H9 (cell line): ENCODE measurements around the gene IL25. TPM values are rescaled to one million over a fixed set of nuclear protein-coding genes. Genes with fewer than 3 reads are reported as not detected.

Source experiments
- DNase-seq: peaks from one replicate; pipeline ENCODE4 v3.0.0-alpha.2; 2017
- H2AFZ ChIP-seq: one replicate; pipeline ENCODE4 v1.6.1; 2013; ENCODE audit warnings: mild to moderate bottlenecking, low read length, control low read depth, moderate library complexity
- H2AK5ac ChIP-seq: 2 replicates; pipeline ENCODE4 v1.6.1; 2013; ENCODE audit warnings: low read length, control low read depth, mixed read lengths; ENCODE audit not compliant: insufficient read length
- H2BK120ac ChIP-seq: one replicate; pipeline ENCODE4 v1.6.1; 2013; ENCODE audit warnings: low read depth, mild to moderate bottlenecking, low read length, control low read depth, inconsistent platforms; ENCODE audit not compliant: poor library complexity, severe bottlenecking
- H2BK12ac ChIP-seq: 2 replicates; pipeline ENCODE4 v1.6.1; 2013; ENCODE audit warnings: low read length, control low read depth, mixed read lengths, low read depth; ENCODE audit not compliant: insufficient read length
- H2BK15ac ChIP-seq: 2 replicates; pipeline ENCODE4 v1.6.1; 2013; ENCODE audit warnings: low read depth, low read length, control low read depth
- H2BK20ac ChIP-seq: one replicate; pipeline ENCODE4 v1.6.1; 2013; ENCODE audit warnings: low read depth, mild to moderate bottlenecking, low read length, control low read depth, inconsistent platforms; ENCODE audit not compliant: poor library complexity, severe bottlenecking
- H2BK5ac ChIP-seq: 2 replicates; pipeline ENCODE4 v1.6.1; 2013; ENCODE audit warnings: low read length, control low read depth, mixed read lengths; ENCODE audit not compliant: insufficient read length
- H3K14ac ChIP-seq: 2 replicates; pipeline ENCODE4 v1.6.1; 2013; ENCODE audit warnings: low read length, control low read depth; ENCODE audit not compliant: insufficient read depth
- H3K18ac ChIP-seq: 2 replicates; pipeline ENCODE4 v1.6.1; 2013; ENCODE audit warnings: low read depth, mild to moderate bottlenecking, mixed read lengths, low read length, control low read depth; ENCODE audit not compliant: insufficient read length
- H3K23ac ChIP-seq: 2 replicates; pipeline ENCODE4 v1.6.1; 2013; ENCODE audit warnings: low read length, control low read depth, mixed read lengths, low read depth; ENCODE audit not compliant: insufficient read length
- H3K23me2 ChIP-seq: 2 replicates; pipeline ENCODE4 v1.6.1; 2013; ENCODE audit warnings: low read depth, mild to moderate bottlenecking, mixed read lengths, low read length, control low read depth; ENCODE audit not compliant: insufficient read length, poor library complexity, severe bottlenecking
- H3K27ac ChIP-seq: 2 replicates; pipeline ENCODE4 v1.5.1; 2013; ENCODE audit warnings: low read length, control low read depth, mixed read lengths, low read depth; ENCODE audit not compliant: insufficient read length
- H3K27me3 ChIP-seq: 2 replicates; pipeline ENCODE4 v1.6.1; 2013; ENCODE audit warnings: low read length, control low read depth, inconsistent platforms; ENCODE audit not compliant: insufficient read depth
- H3K4ac ChIP-seq: 2 replicates; pipeline ENCODE4 v1.6.1; 2013; ENCODE audit warnings: low read depth, mild to moderate bottlenecking, control low read depth, inconsistent platforms, low read length, moderate library complexity
- H3K4me1 ChIP-seq: 2 replicates; pipeline ENCODE4 v1.6.1; 2013; ENCODE audit warnings: low read length, control low read depth, inconsistent platforms; ENCODE audit not compliant: insufficient read depth
- H3K4me2 ChIP-seq: 2 replicates; pipeline ENCODE4 v1.6.1; 2013; ENCODE audit warnings: low read length, control low read depth, mixed read lengths; ENCODE audit not compliant: insufficient read length, insufficient read depth
- H3K56ac ChIP-seq: 2 replicates; pipeline ENCODE4 v1.6.1; 2013; ENCODE audit warnings: low read depth, mild to moderate bottlenecking, mixed read lengths, low read length, control low read depth; ENCODE audit not compliant: insufficient read length
- H3K79me1 ChIP-seq: 2 replicates; pipeline ENCODE4 v1.6.1; 2013; ENCODE audit warnings: low read depth, mild to moderate bottlenecking, moderate library complexity, low read length, control low read depth, inconsistent platforms; ENCODE audit not compliant: insufficient read depth, poor library complexity, severe bottlenecking
- H3K79me2 ChIP-seq: 2 replicates; pipeline ENCODE4 v1.6.1; 2013; ENCODE audit warnings: low read length, control low read depth, inconsistent platforms; ENCODE audit not compliant: insufficient read depth
- H3K9ac ChIP-seq: 2 replicates; pipeline ENCODE4 v1.6.1; 2013; ENCODE audit warnings: low read length, control low read depth, mixed read lengths; ENCODE audit not compliant: insufficient read length; ENCODE audit errors: extremely low read depth
- H3K9me3 ChIP-seq: one replicate; pipeline ENCODE4 v1.6.1; 2013; ENCODE audit warnings: low read depth, low read length, inconsistent platforms; ENCODE audit not compliant: control insufficient read depth
- H3T11ph ChIP-seq: one replicate; pipeline ENCODE4 v1.6.1; 2013; ENCODE audit warnings: mild to moderate bottlenecking, low read length, control low read depth, inconsistent platforms
- H4K20me1 ChIP-seq: one replicate; pipeline ENCODE4 v1.6.1; 2013; ENCODE audit not compliant: control insufficient read depth, insufficient read length, insufficient read depth
- H4K5ac ChIP-seq: 2 replicates; pipeline ENCODE4 v1.6.1; 2013; ENCODE audit warnings: low read depth, mild to moderate bottlenecking, mixed read lengths, low read length, control low read depth; ENCODE audit not compliant: insufficient read length
- H4K8ac ChIP-seq: replicated peaks from 2 replicates; pipeline ENCODE4 v1.6.1; 2013; ENCODE audit warnings: low read length, control low read depth, mixed read lengths, low read depth; ENCODE audit not compliant: insufficient read length
- H4K91ac ChIP-seq: 2 replicates; pipeline ENCODE4 v1.6.1; 2013; ENCODE audit warnings: low read depth, mild to moderate bottlenecking, moderate library complexity, mixed read lengths, low read length, control low read depth; ENCODE audit not compliant: insufficient read length
- H3K27ac Mint-ChIP-seq, 3 experiments: 2 replicates in 2 of 3; 3 replicates in 1 of 3; pipeline ENCODE4 v1.8.0; 2020 to 2021; ENCODE audit warnings: mixed read lengths in 3 of 3, mild to moderate bottlenecking in 1 of 3, moderate library complexity in 1 of 3
- H3K27me3 Mint-ChIP-seq: 2 replicates; pipeline ENCODE4 v1.8.0; 2021; ENCODE audit warnings: low read depth, mild to moderate bottlenecking, moderate library complexity, mixed read lengths
- H3K36me3 Mint-ChIP-seq, 3 experiments: 2 replicates in 2 of 3; 3 replicates in 1 of 3; pipeline ENCODE4 v1.8.0; 2020 to 2021; ENCODE audit warnings: low read depth in 3 of 3, mixed read lengths in 3 of 3; ENCODE audit not compliant: insufficient read depth in 1 of 3
- H3K4me1 Mint-ChIP-seq, 2 experiments: 2 replicates each; pipeline ENCODE4 v1.8.0; 2020; ENCODE audit warnings: mixed read lengths in 2 of 2
- H3K4me3 Mint-ChIP-seq, 2 experiments: 2 replicates in 1 of 2; 3 replicates in 1 of 2; pipeline ENCODE4 v1.8.0; 2020 to 2021; ENCODE audit warnings: mild to moderate bottlenecking in 2 of 2, mixed read lengths in 2 of 2, moderate library complexity in 1 of 2
- H3K9me3 Mint-ChIP-seq, 2 experiments: 2 replicates in 1 of 2; 3 replicates in 1 of 2; pipeline ENCODE4 v1.8.0; 2020; ENCODE audit warnings: mild to moderate bottlenecking in 2 of 2, mixed read lengths in 2 of 2, moderate library complexity in 1 of 2
- WGBS: extraction: QIAGEN DNeasy Blood & Tissue Kit; methylation state at CpG from one replicate; pipeline ENCODE4 v1.1.7; 2013; ENCODE audit warnings: missing lambda C conversion rate, low lambda C conversion rate, mixed read lengths; ENCODE audit not compliant: insufficient read length; ENCODE audit errors: extremely low coverage; 5-methylcytosine and 5-hydroxymethylcytosine counted together
- total RNA-seq: library from RNA; stranded (reverse); gene quantifications from 2 replicates; pipeline ENCODE4 v1.2.1, GENCODE V29; 2021
- TF ChIP-seq, protein P1 (sequence below): fragments of 200-600 bp; sonication (generic); conservative IDR thresholded peaks from 3 replicates; pipeline ENCODE4 v1.8.0; 2021; ENCODE audit warnings: antibody characterized with exemption, mild to moderate bottlenecking

Gene IL25
- total RNA-seq, 1 experiment from 2014 or later: not detected

DNA sequence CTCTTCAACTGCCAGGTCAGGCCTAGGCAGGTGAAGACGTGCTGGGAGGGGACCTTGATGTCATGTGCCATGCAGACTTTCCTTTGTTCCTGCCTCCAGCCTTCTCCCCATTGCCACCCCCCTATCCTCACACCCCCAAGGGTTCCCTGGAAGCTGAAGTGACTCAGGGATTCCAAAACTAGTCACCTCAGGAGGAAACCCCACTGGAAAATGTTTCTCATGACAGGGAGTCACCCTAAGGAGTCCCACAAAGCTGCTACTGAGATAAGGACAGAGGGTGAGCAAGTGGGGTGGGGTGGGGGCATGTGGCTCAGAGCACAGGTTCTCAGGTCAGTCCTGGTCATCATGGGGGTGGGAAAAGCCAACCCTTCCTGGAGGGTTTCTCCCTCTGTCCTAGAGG, 2.4 kb upstream of the IL25 start:
- H2BK12ac ChIP-seq: no peak overlapping the region
- no peaks in the 10 kb centered on the region for H3K79me1 ChIP-seq
- Mint-ChIP-seq H3K4me1 (peaks cover 9 to 10% of the 10 kb centered on the region in 2 experiments), H3K9me3 (0 out of 5 replicates have a peak, but pooled peaks cover 0 to 2% of the 10 kb centered on the region in 2 experiments), H3K4me3 (no peak overlapping the region), H3K27me3 (peaks cover 63% of the 10 kb centered on the region), H3K36me3 (no peaks in the 10 kb centered on the region; a peak in 1 of 7 replicates), H3K27ac (no peak overlapping the region)
- no peak overlapping the region for H3K4me2 ChIP-seq
- no peak overlapping the region for H3K56ac ChIP-seq
- H3K14ac ChIP-seq: no peak overlapping the region
- H2BK15ac ChIP-seq: no peak overlapping the region
- no peak overlapping the region for H3K27ac ChIP-seq
- no peak overlapping the region for H2AK5ac ChIP-seq
- no peak overlapping the region for H4K91ac ChIP-seq
- H3K9ac ChIP-seq: no peak overlapping the region
- no peaks in the 10 kb centered on the region; the same call in 1 of the 2 replicates for H3K27me3 ChIP-seq
- no peak overlapping the region for H2BK5ac ChIP-seq
- no peaks in the 10 kb centered on the region for H4K20me1 ChIP-seq
- H3K4ac ChIP-seq: no peak overlapping the region
- no peak overlapping the region for H2BK20ac ChIP-seq
- no CpG with 5 or more reads among the region's 1 CpG for WGBS
- H2BK120ac ChIP-seq: no peak overlapping the region
- no peak overlapping the region for H3T11ph ChIP-seq
- H3K79me2 ChIP-seq: no peaks in the 10 kb centered on the region
- H2AFZ ChIP-seq: no peak overlapping the region
- no peaks in the 10 kb centered on the region for H3K9me3 ChIP-seq
- H3K23me2 ChIP-seq: peaks cover 12% of the 10 kb centered on the region
- no peak overlapping the region for H3K18ac ChIP-seq
- DNase-seq: no peak
- H3K4me1 ChIP-seq: no peaks in the 10 kb centered on the region
- no peak overlapping the region for H4K5ac ChIP-seq
- TF ChIP-seq, protein P1, sequence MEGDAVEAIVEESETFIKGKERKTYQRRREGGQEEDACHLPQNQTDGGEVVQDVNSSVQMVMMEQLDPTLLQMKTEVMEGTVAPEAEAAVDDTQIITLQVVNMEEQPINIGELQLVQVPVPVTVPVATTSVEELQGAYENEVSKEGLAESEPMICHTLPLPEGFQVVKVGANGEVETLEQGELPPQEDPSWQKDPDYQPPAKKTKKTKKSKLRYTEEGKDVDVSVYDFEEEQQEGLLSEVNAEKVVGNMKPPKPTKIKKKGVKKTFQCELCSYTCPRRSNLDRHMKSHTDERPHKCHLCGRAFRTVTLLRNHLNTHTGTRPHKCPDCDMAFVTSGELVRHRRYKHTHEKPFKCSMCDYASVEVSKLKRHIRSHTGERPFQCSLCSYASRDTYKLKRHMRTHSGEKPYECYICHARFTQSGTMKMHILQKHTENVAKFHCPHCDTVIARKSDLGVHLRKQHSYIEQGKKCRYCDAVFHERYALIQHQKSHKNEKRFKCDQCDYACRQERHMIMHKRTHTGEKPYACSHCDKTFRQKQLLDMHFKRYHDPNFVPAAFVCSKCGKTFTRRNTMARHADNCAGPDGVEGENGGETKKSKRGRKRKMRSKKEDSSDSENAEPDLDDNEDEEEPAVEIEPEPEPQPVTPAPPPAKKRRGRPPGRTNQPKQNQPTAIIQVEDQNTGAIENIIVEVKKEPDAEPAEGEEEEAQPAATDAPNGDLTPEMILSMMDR: no peak
- no peak overlapping the region for H3K23ac ChIP-seq
- H4K8ac ChIP-seq: no peak overlapping the region
